A673 (cell line): ENCODE results near the gene PLCXD3. TPM values are rescaled to one million over a fixed set of nuclear protein-coding genes. Genes with fewer than 3 reads are reported as not detected.

Source experiments
- BruUV-seq: library from RNA; stranded (reverse); fragments of 400-500 nt; replicated peaks from 2 replicates; lab custom pipeline; 2021; lab: Mats Ljungman, UMichigan
- CTCF ChIA-PET: fragments of 300-600 bp; sonication (Branson Sonifier 250); formaldehyde crosslinking; loops from one replicate; lab custom pipeline; 2022; ENCODE audit warnings: antibody characterized with exemption; lab: Charles Lee
- POLR2A ChIA-PET: fragments of 300-600 bp; sonication (Branson Sonifier 250); formaldehyde crosslinking; loops from one replicate; lab custom pipeline; 2022; ENCODE audit warnings: antibody characterized with exemption; ENCODE audit not compliant: low non-redundant PET; lab: Charles Lee
- DNase-seq: peaks from one replicate; pipeline ENCODE4 v3.0.0-alpha.2; 2015; ENCODE audit warnings: low spot score
- H3K27ac ChIP-seq: fragments of 200-600 bp; sonication (generic); 2 replicates; pipeline ENCODE4 v1.5.1; 2016; ENCODE audit warnings: mixed run types, low read depth, mild to moderate bottlenecking, mixed read lengths, antibody characterized with exemption, low read length; ENCODE audit not compliant: poor library complexity, severe bottlenecking
- H3K27me3 ChIP-seq: fragments of 200-600 bp; sonication (generic); replicated peaks from 2 replicates; pipeline ENCODE4 v1.6.1; 2017; ENCODE audit warnings: mixed run types, low read depth, mild to moderate bottlenecking, mixed read lengths, antibody characterized with exemption, low read length; ENCODE audit not compliant: insufficient read depth, poor library complexity
- H3K36me3 ChIP-seq: fragments of 200-600 bp; sonication (generic); 2 replicates; pipeline ENCODE4 v1.6.1; 2016; ENCODE audit warnings: mixed run types, mild to moderate bottlenecking, mixed read lengths, antibody characterized with exemption, low read length; ENCODE audit not compliant: insufficient read depth, poor library complexity, severe bottlenecking
- H3K4me1 ChIP-seq: fragments of 200-600 bp; sonication (generic); 2 replicates; pipeline ENCODE4 v1.6.1; 2017; ENCODE audit warnings: mixed run types, mild to moderate bottlenecking, mixed read lengths, antibody characterized with exemption, low read length; ENCODE audit not compliant: insufficient read depth, poor library complexity, severe bottlenecking
- H3K4me3 ChIP-seq: fragments of 200-600 bp; sonication (generic); 2 replicates; pipeline ENCODE4 v1.5.1; 2016; ENCODE audit warnings: low read depth, mixed run types, mild to moderate bottlenecking, mixed read lengths, low read length; ENCODE audit not compliant: poor library complexity, severe bottlenecking
- H3K9me3 ChIP-seq: fragments of 200-600 bp; sonication (generic); 2 replicates; pipeline ENCODE4 v1.6.1; 2016; ENCODE audit warnings: mixed run types, low read depth, mild to moderate bottlenecking, mixed read lengths, antibody characterized with exemption, low read length; ENCODE audit not compliant: poor library complexity, severe bottlenecking
- EZH2 ChIP-seq: fragments of 200-600 bp; sonication (generic); IDR thresholded peaks from 2 replicates; pipeline ENCODE4 v1.6.1; 2017; ENCODE audit warnings: borderline replicate concordance, low read depth, mild to moderate bottlenecking, mixed read lengths, antibody characterized with exemption, low read length; ENCODE audit not compliant: poor library complexity, severe bottlenecking
- intact Hi-C: fragments of 100-400 bp; cut with micrococcal nuclease; formaldehyde crosslinking; loops from one replicate; pipeline ENCODE4 v1.10.0; 2022; ENCODE audit not compliant: unreplicated experiment
- total RNA-seq: library from RNA; stranded (reverse); gene quantifications from 2 replicates; pipeline ENCODE4 v1.2.3, GENCODE V29; 2021
- TF ChIP-seq, protein P1 (sequence below): fragments of 300-800, 200-600 bp; sonication (generic); conservative IDR thresholded peaks from 2 replicates; pipeline ENCODE4 v1.5.1; 2017; ENCODE audit warnings: low read depth, mild to moderate bottlenecking, antibody characterized with exemption, low read length, moderate library complexity, mixed read lengths

Gene PLCXD3
- total RNA-seq, 1 experiment from 2014 or later: 1.3 TPM

DNA sequence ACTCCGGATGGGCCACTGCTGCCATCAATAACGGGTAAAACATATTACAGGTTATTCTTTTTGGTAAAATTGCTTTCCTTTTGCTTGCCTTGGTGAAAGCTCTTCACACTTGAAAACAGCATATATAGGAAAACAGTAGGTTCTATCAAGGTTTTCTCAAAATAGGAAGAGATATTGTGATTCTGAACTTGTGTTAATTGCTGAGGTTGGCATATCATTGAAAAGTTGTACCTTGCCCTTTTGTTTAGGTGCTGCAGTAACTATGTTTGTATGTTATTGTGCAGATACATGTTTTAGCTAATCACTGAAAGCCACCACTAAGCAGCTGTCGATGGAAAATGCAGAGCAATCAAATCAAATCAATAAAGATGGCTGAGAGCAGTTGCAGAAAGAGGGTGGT is 219.1 kb downstream of the PLCXD3 start:
- no peak for DNase-seq
- Histone ChIP-seq H3K36me3 (no peaks in the 10 kb centered on the region), H3K27ac (no peak overlapping the region), H3K4me3 (no peak overlapping the region), H3K9me3 (peaks cover 23% of the 10 kb centered on the region), H3K27me3 (no peaks in the 10 kb centered on the region), H3K4me1 (no peaks in the 10 kb centered on the region)
- TF ChIP-seq EZH2: no peak
- TF ChIP-seq, protein P1, sequence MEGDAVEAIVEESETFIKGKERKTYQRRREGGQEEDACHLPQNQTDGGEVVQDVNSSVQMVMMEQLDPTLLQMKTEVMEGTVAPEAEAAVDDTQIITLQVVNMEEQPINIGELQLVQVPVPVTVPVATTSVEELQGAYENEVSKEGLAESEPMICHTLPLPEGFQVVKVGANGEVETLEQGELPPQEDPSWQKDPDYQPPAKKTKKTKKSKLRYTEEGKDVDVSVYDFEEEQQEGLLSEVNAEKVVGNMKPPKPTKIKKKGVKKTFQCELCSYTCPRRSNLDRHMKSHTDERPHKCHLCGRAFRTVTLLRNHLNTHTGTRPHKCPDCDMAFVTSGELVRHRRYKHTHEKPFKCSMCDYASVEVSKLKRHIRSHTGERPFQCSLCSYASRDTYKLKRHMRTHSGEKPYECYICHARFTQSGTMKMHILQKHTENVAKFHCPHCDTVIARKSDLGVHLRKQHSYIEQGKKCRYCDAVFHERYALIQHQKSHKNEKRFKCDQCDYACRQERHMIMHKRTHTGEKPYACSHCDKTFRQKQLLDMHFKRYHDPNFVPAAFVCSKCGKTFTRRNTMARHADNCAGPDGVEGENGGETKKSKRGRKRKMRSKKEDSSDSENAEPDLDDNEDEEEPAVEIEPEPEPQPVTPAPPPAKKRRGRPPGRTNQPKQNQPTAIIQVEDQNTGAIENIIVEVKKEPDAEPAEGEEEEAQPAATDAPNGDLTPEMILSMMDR: no peak
- ChIA-PET CTCF (no interaction called here), POLR2A (no interaction called here)
- no TSS peak for BruUV-seq
- intact Hi-C loops: no loop called here

- CTCF ChIA-PET: no interaction called here
- Histone ChIP-seq H3K4me3 (no peak overlapping the region), H3K9me3 (peaks cover 23% of the 10 kb centered on the region), H3K4me1 (no peaks in the 10 kb centered on the region), H3K27me3 (no peaks in the 10 kb centered on the region), H3K36me3 (no peaks in the 10 kb centered on the region), H3K27ac (no peak overlapping the region)
- BruUV-seq: no TSS peak
- intact Hi-C loops: no loop called here
- TF ChIP-seq, protein P1: no peak
- no peak for TF ChIP-seq EZH2
- DNase-seq: no peak
- POLR2A ChIA-PET: no interaction called here
Observed at GRCh38 chr5:41290810-41291209, 219.6 kb downstream of the PLCXD3 start.

GRCh38 chr5:41289970-41290464 is 220.4 kb downstream of the PLCXD3 start:
- no peaks in the 10 kb centered on the region for H3K36me3 ChIP-seq
- no TSS peak for BruUV-seq
- peaks cover 23% of the 10 kb centered on the region for H3K9me3 ChIP-seq
- H3K4me1 ChIP-seq: no peaks in the 10 kb centered on the region
- no peak overlapping the region for H3K4me3 ChIP-seq
- intact Hi-C loops: no loop called here
- POLR2A ChIA-PET: no interaction called here
- TF ChIP-seq, protein P1: no peak
- TF ChIP-seq EZH2: no peak
- H3K27me3 ChIP-seq: no peaks in the 10 kb centered on the region
- no peak overlapping the region for H3K27ac ChIP-seq
- DNase-seq: no peak
- CTCF ChIA-PET: no interaction called here
